ENCODE data around the gene SLC1A2. TPM values are rescaled to one million over a fixed set of nuclear protein-coding genes. Genes with fewer than 3 reads are reported as not detected.

Gene SLC1A2
- total RNA-seq, 1 donor from 2014 or later, result 4.9 TPM

DNA sequence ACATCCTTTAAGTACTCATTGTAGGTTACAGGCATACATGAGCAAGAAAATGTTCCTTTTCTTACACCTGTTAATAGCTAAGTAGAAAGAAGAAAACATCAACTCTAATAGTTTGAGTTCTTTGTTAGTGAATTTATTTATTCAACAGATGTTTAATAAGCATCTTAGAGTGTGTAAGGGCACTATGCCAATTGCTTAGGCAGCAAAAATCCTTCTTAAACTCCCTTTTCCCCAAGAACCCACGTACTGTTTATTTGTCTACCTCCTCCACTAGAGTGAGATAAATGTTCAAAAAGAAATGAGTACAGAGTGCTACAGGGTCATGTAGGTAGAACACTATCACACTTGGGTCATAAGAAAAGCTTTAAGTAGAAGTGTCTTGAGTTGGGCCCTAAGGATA lies 149.0 kb downstream of the SLC1A2 start:
- peaks cover 10% of the 10 kb centered on the region for H3K4me1 Mint-ChIP-seq
- H3F3A ChIP-seq (ENCODE audit: low read depth), result no peaks in the 10 kb centered on the region
- H3K27ac Mint-ChIP-seq, result no peak overlapping the region
- no peaks in the 10 kb centered on the region for H3K27me3 ChIP-seq
- H2AFZ ChIP-seq (replicated peaks), result no peak overlapping the region
- H3K27ac ChIP-seq, result no peak overlapping the region
- no peak overlapping the region for H3K9ac ChIP-seq
- H3K79me2 ChIP-seq (ENCODE audit: low read depth), result no peaks in the 10 kb centered on the region
- H3K4me3 ChIP-seq, result no peak overlapping the region
- H4K20me1 ChIP-seq (ENCODE audit: low read depth), result no peaks in the 10 kb centered on the region
- no peaks in the 10 kb centered on the region for H3K4me1 ChIP-seq
- no peaks in the 10 kb centered on the region for H3K9me3 ChIP-seq (ENCODE audit: low read depth)
- H3K36me3 Mint-ChIP-seq, result peaks cover 4% of the 10 kb centered on the region
- no peak overlapping the region for H3K4me3 Mint-ChIP-seq
- H3K9me3 Mint-ChIP-seq, result no peaks in the 10 kb centered on the region
- DNase-seq (ENCODE audit: low spot score), result no peak
- TF ChIP-seq EZH2 (IDR thresholded peaks at IDR 0.05), result no peak
- no peak for TF ChIP-seq EZH2phosphoT487 (IDR thresholded peaks at IDR 0.05)
- TF ChIP-seq, protein P1, sequence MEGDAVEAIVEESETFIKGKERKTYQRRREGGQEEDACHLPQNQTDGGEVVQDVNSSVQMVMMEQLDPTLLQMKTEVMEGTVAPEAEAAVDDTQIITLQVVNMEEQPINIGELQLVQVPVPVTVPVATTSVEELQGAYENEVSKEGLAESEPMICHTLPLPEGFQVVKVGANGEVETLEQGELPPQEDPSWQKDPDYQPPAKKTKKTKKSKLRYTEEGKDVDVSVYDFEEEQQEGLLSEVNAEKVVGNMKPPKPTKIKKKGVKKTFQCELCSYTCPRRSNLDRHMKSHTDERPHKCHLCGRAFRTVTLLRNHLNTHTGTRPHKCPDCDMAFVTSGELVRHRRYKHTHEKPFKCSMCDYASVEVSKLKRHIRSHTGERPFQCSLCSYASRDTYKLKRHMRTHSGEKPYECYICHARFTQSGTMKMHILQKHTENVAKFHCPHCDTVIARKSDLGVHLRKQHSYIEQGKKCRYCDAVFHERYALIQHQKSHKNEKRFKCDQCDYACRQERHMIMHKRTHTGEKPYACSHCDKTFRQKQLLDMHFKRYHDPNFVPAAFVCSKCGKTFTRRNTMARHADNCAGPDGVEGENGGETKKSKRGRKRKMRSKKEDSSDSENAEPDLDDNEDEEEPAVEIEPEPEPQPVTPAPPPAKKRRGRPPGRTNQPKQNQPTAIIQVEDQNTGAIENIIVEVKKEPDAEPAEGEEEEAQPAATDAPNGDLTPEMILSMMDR (IDR thresholded peaks at IDR 0.05), result no peak
- no peak overlapping the region for H3K4me2 ChIP-seq
- no peaks in the 10 kb centered on the region for H3K36me3 ChIP-seq
- no peaks in the 10 kb centered on the region for H3K27me3 Mint-ChIP-seq (ENCODE audit: insufficient read depth, low read depth)

DNA sequence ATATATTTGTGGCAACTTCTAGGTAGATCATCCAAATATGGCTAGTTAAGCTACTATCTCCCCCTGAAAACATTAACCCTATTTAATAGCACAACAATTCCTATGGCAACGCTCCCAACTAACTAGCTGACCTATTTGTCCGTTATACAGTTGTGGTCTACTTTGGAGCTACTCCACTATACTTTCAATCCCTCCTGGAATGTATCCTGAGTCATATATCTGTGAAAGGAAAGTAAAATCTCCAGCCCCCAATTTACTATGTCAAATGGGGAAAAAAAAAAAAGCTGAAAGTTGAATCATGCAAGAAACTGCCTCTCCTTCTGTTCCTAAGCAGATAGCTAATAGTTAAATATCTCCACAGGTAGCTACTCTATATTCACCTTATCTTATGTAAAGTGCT lies 151.9 kb downstream of the SLC1A2 start:
- H3K36me3 ChIP-seq, result no peaks in the 10 kb centered on the region
- DNase-seq (ENCODE audit: low spot score), result no peak
- TF ChIP-seq EZH2 (IDR thresholded peaks at IDR 0.05), result no peak
- TF ChIP-seq, protein P1 (IDR thresholded peaks at IDR 0.05), result no peak
- no peak for TF ChIP-seq EZH2phosphoT487 (IDR thresholded peaks at IDR 0.05)
- no peaks in the 10 kb centered on the region for H3F3A ChIP-seq (ENCODE audit: low read depth)
- H3K36me3 Mint-ChIP-seq, result peaks cover 4% of the 10 kb centered on the region
- H4K20me1 ChIP-seq (ENCODE audit: low read depth), result no peaks in the 10 kb centered on the region
- H3K4me3 ChIP-seq, result no peak overlapping the region
- no peaks in the 10 kb centered on the region for H3K9me3 Mint-ChIP-seq
- no peaks in the 10 kb centered on the region for H3K9me3 ChIP-seq (ENCODE audit: low read depth)
- H3K9ac ChIP-seq, result no peak overlapping the region
- H3K27ac Mint-ChIP-seq, result no peak overlapping the region
- H3K27me3 Mint-ChIP-seq (ENCODE audit: insufficient read depth, low read depth), result no peaks in the 10 kb centered on the region
- no peak overlapping the region for H3K4me2 ChIP-seq
- H3K4me3 Mint-ChIP-seq, result no peak overlapping the region
- no peaks in the 10 kb centered on the region for H3K79me2 ChIP-seq (ENCODE audit: low read depth)
- H3K4me1 Mint-ChIP-seq, result no peaks in the 10 kb centered on the region
- no peak overlapping the region for H2AFZ ChIP-seq (replicated peaks)
- no peaks in the 10 kb centered on the region for H3K27me3 ChIP-seq
- no peak overlapping the region for H3K27ac ChIP-seq
- no peaks in the 10 kb centered on the region for H3K4me1 ChIP-seq

DNA sequence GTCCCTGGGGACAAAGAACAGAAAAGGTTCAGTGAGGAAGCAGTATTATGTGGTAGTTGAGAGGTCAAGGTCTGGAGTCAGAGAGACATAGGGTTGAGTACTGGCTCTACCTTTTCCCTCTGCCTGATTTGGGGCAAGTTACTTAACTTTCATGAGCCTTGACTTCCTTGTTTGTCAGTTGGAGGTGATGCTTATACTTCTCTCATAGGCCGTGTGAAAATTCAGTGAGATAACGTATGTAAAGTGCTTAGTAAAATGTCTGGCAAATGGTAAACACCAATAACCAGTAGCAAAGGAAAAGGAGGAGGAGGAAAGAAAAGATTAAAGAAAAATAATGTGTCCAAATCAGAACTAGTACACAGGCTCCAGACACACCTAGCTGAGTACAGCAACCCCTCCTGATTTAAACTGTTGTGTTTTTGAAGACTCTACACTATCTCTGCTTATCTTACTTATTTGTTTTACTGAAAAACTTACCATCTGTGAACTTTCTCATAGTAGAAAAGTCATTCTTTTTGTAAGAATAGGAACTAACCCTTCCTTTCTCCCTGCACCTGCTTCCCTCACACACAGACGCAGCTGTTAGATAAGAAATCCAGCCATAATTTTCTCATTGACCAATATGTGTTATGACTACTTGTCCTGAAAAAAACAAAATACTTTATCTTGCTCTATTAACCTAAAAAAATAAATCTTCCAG lies 153.5 kb downstream of the SLC1A2 start:
- Histone ChIP-seq H3K9ac (no peak overlapping the region), H3K79me2 (ENCODE audit: low read depth) (no peaks in the 10 kb centered on the region), H3K4me1 (no peaks in the 10 kb centered on the region), H3K27ac (no peak overlapping the region), H3K36me3 (no peaks in the 10 kb centered on the region), H3K4me2 (no peak overlapping the region), H2AFZ (replicated peaks) (no peak overlapping the region), H3K4me3 (no peak overlapping the region), H4K20me1 (ENCODE audit: low read depth) (no peaks in the 10 kb centered on the region), H3F3A (ENCODE audit: low read depth) (no peaks in the 10 kb centered on the region), H3K9me3 (ENCODE audit: low read depth) (no peaks in the 10 kb centered on the region), H3K27me3 (no peaks in the 10 kb centered on the region)
- H3K9me3 Mint-ChIP-seq, result no peaks in the 10 kb centered on the region
- H3K4me3 Mint-ChIP-seq, result no peak overlapping the region
- H3K36me3 Mint-ChIP-seq, result no peaks in the 10 kb centered on the region
- TF ChIP-seq EZH2phosphoT487 (IDR thresholded peaks at IDR 0.05) (no peak), EZH2 (IDR thresholded peaks at IDR 0.05) (no peak)
- TF ChIP-seq, protein P1 (IDR thresholded peaks at IDR 0.05), result no peak
- no peak overlapping the region for H3K27ac Mint-ChIP-seq
- H3K27me3 Mint-ChIP-seq (ENCODE audit: insufficient read depth, low read depth), result no peaks in the 10 kb centered on the region
- no peak for DNase-seq (ENCODE audit: low spot score)
- no peaks in the 10 kb centered on the region for H3K4me1 Mint-ChIP-seq

Data from neural progenitor cell (in vitro differentiated cells).